ENCODE data around the gene SFT2D1. TPM values are rescaled to one million over a fixed set of nuclear protein-coding genes. Genes with fewer than 3 reads are reported as not detected.

SFT2D1 gene
- total RNA-seq, 1 donor from 2014 or later: 23.5 TPM

GRCh38 chr6:166370489-166370888, 28.1 kb upstream of the SFT2D1 start:
- no peaks in the 10 kb centered on the region for H3K27me3 Mint-ChIP-seq (ENCODE audit: unreplicated experiment)

GRCh38 chr6:166369782-166370181, 27.4 kb upstream of the SFT2D1 start:
- no peak for DNase-seq
- Mint-ChIP-seq H3K4me1 (ENCODE audit: low read depth, unreplicated experiment) (peaks cover 14% of the 10 kb centered on the region), H3K4me3 (ENCODE audit: unreplicated experiment) (no peak overlapping the region), H3K36me3 (ENCODE audit: unreplicated experiment) (no peaks in the 10 kb centered on the region), H3K27me3 (ENCODE audit: unreplicated experiment) (no peaks in the 10 kb centered on the region), H3K9me3 (ENCODE audit: unreplicated experiment) (no peaks in the 10 kb centered on the region), H3K27ac (ENCODE audit: unreplicated experiment) (no peak overlapping the region)
- no peak for TF ChIP-seq CTCF (IDR thresholded peaks at IDR 0.05; ENCODE audit: partially characterized antibody, unreplicated experiment)

More at GRCh38 chr6:166370489-166370888, 28.1 kb upstream of the SFT2D1 start:
- peaks cover 11% of the 10 kb centered on the region for H3K4me1 Mint-ChIP-seq (ENCODE audit: low read depth, unreplicated experiment)
- no peak overlapping the region for H3K4me3 Mint-ChIP-seq (ENCODE audit: unreplicated experiment)
- H3K36me3 Mint-ChIP-seq (ENCODE audit: unreplicated experiment): no peaks in the 10 kb centered on the region
- no peaks in the 10 kb centered on the region for H3K9me3 Mint-ChIP-seq (ENCODE audit: unreplicated experiment)
- TF ChIP-seq CTCF (IDR thresholded peaks at IDR 0.05; ENCODE audit: partially characterized antibody, unreplicated experiment): no peak
- no peak for DNase-seq
- H3K27ac Mint-ChIP-seq (ENCODE audit: unreplicated experiment): no peak overlapping the region

- Mint-ChIP-seq H3K4me3 (ENCODE audit: unreplicated experiment) (no peak overlapping the region), H3K27me3 (ENCODE audit: unreplicated experiment) (peaks cover 2% of the 10 kb centered on the region), H3K4me1 (ENCODE audit: low read depth, unreplicated experiment) (peaks cover 20% of the 10 kb centered on the region), H3K9me3 (ENCODE audit: unreplicated experiment) (no peaks in the 10 kb centered on the region), H3K36me3 (ENCODE audit: unreplicated experiment) (no peaks in the 10 kb centered on the region), H3K27ac (ENCODE audit: unreplicated experiment) (no peak overlapping the region)
- DNase-seq: no peak
- TF ChIP-seq CTCF (IDR thresholded peaks at IDR 0.05; ENCODE audit: partially characterized antibody, unreplicated experiment): no peak
Measured at GRCh38 chr6:166366921-166367320, 24.6 kb upstream of the SFT2D1 start.

- Mint-ChIP-seq H3K27me3 (ENCODE audit: unreplicated experiment) (peaks cover 2% of the 10 kb centered on the region), H3K36me3 (ENCODE audit: unreplicated experiment) (no peaks in the 10 kb centered on the region), H3K27ac (ENCODE audit: unreplicated experiment) (peak overlapping the region; percentile 96), H3K4me1 (ENCODE audit: low read depth, unreplicated experiment) (peaks cover 21% of the 10 kb centered on the region), H3K4me3 (ENCODE audit: unreplicated experiment) (peak overlapping the region; percentile 85), H3K9me3 (ENCODE audit: unreplicated experiment) (no peaks in the 10 kb centered on the region)
- no peak for TF ChIP-seq CTCF (IDR thresholded peaks at IDR 0.05; ENCODE audit: partially characterized antibody, unreplicated experiment)
- DNase-seq: no peak
Measured at GRCh38 chr6:166365806-166366205, 23.5 kb upstream of the SFT2D1 start.

GRCh38 chr6:166365221-166365620, 22.9 kb upstream of the SFT2D1 start:
- no peak for TF ChIP-seq CTCF (IDR thresholded peaks at IDR 0.05; ENCODE audit: partially characterized antibody, unreplicated experiment)
- DNase-seq: no peak
- no peaks in the 10 kb centered on the region for H3K9me3 Mint-ChIP-seq (ENCODE audit: unreplicated experiment)
- peak overlapping the region; percentile 85 for H3K4me3 Mint-ChIP-seq (ENCODE audit: unreplicated experiment)
- peaks cover 27% of the 10 kb centered on the region for H3K4me1 Mint-ChIP-seq (ENCODE audit: low read depth, unreplicated experiment)
- peaks cover 2% of the 10 kb centered on the region for H3K27me3 Mint-ChIP-seq (ENCODE audit: unreplicated experiment)
- no peaks in the 10 kb centered on the region for H3K36me3 Mint-ChIP-seq (ENCODE audit: unreplicated experiment)
- peak overlapping the region; percentile 81 for H3K27ac Mint-ChIP-seq (ENCODE audit: unreplicated experiment)
